ENCODE data around the gene ARHGAP26.

Gene ARHGAP26

GRCh38 chr5:142876817-142877216, 106.6 kb downstream of the ARHGAP26 start:
- DNase-seq (ENCODE audit: low spot score), result no peak

- DNase-seq (ENCODE audit: low spot score), result no peak
These were observed 107.9 kb downstream of the ARHGAP26 start for GRCh38 chr5:142878111-142878510.

GRCh38 chr5:142878638-142879037, 108.5 kb downstream of the ARHGAP26 start:
- peak; percentile 89 for DNase-seq (ENCODE audit: low spot score)

- no peak for DNase-seq (ENCODE audit: low spot score)
These were observed 111.1 kb downstream of the ARHGAP26 start for GRCh38 chr5:142881076-142881783.

- DNase-seq (ENCODE audit: low spot score), result no peak
These were observed 111.6 kb downstream of the ARHGAP26 start for GRCh38 chr5:142881784-142882126.

- no peak for DNase-seq (ENCODE audit: low spot score)
These were observed 112.8 kb downstream of the ARHGAP26 start for GRCh38 chr5:142883025-142883424.

- no peak for DNase-seq (ENCODE audit: low spot score)
These were observed 113.3 kb downstream of the ARHGAP26 start for GRCh38 chr5:142883438-142883837.

- DNase-seq (ENCODE audit: low spot score), result no peak
These were observed 113.9 kb downstream of the ARHGAP26 start for GRCh38 chr5:142884029-142884428.

- no peak for DNase-seq (ENCODE audit: low spot score)
These were observed 116.0 kb downstream of the ARHGAP26 start for GRCh38 chr5:142886211-142886610.

GRCh38 chr5:142886956-142887355, 116.8 kb downstream of the ARHGAP26 start:
- no peak for DNase-seq (ENCODE audit: low spot score)

- DNase-seq (ENCODE audit: low spot score), result peak; percentile 82
These were observed 118.4 kb downstream of the ARHGAP26 start for GRCh38 chr5:142888469-142889085.

- DNase-seq (ENCODE audit: low spot score), result no peak
These were observed 121.8 kb downstream of the ARHGAP26 start for GRCh38 chr5:142892021-142892420.

- no peak for DNase-seq (ENCODE audit: low spot score)
These were observed 124.1 kb downstream of the ARHGAP26 start for GRCh38 chr5:142894315-142894714.

GRCh38 chr5:142894749-142895148, 124.6 kb downstream of the ARHGAP26 start:
- no peak for DNase-seq (ENCODE audit: low spot score)

GRCh38 chr5:142896325-142897007, 126.3 kb downstream of the ARHGAP26 start:
- no peak for DNase-seq (ENCODE audit: low spot score)

- no peak for DNase-seq (ENCODE audit: low spot score)
These were observed 127.2 kb downstream of the ARHGAP26 start for GRCh38 chr5:142897328-142897727.

GRCh38 chr5:142900927-142901326, 130.8 kb downstream of the ARHGAP26 start:
- no peak for DNase-seq (ENCODE audit: low spot score)

- DNase-seq (ENCODE audit: low spot score), result no peak
These were observed 131.5 kb downstream of the ARHGAP26 start for GRCh38 chr5:142901476-142902185.

GRCh38 chr5:142902186-142902965, 132.2 kb downstream of the ARHGAP26 start:
- no peak for DNase-seq (ENCODE audit: low spot score)

- no peak for DNase-seq (ENCODE audit: low spot score)
These were observed 134.2 kb downstream of the ARHGAP26 start for GRCh38 chr5:142904416-142904815.

- no peak for DNase-seq (ENCODE audit: low spot score)
These were observed 135.2 kb downstream of the ARHGAP26 start for GRCh38 chr5:142905348-142905747.
